ENCODE data around the gene OCEL1.
"Not testable (repeated sequence)": the region's sequence is repeated elsewhere in the genome, so short reads cannot be mapped to it uniquely, and the experiment has no call there.

The OCEL1 gene

GRCh38 chr19:17263712-17264640 lies 38.0 kb downstream of the OCEL1 start:
- H3K4me3 ChIP-seq (replicated peaks in 1 of 2; ENCODE audit: low read depth in 2 of 2, low read length in 2 of 2) = no peak overlapping the region
- TF ChIP-seq, protein P1, sequence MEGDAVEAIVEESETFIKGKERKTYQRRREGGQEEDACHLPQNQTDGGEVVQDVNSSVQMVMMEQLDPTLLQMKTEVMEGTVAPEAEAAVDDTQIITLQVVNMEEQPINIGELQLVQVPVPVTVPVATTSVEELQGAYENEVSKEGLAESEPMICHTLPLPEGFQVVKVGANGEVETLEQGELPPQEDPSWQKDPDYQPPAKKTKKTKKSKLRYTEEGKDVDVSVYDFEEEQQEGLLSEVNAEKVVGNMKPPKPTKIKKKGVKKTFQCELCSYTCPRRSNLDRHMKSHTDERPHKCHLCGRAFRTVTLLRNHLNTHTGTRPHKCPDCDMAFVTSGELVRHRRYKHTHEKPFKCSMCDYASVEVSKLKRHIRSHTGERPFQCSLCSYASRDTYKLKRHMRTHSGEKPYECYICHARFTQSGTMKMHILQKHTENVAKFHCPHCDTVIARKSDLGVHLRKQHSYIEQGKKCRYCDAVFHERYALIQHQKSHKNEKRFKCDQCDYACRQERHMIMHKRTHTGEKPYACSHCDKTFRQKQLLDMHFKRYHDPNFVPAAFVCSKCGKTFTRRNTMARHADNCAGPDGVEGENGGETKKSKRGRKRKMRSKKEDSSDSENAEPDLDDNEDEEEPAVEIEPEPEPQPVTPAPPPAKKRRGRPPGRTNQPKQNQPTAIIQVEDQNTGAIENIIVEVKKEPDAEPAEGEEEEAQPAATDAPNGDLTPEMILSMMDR (IDR thresholded peaks at IDR 0.05; ENCODE audit: low read depth, low read length) = no peak
- DNase-seq (ENCODE audit: low read depth in 2 of 2) = no peak

GRCh38 chr19:17264641-17264979 lies 38.6 kb downstream of the OCEL1 start, which contains the start of gene USHBP1:
Gene USHBP1, minus strand, starts transcription at chr19:17264745. Its CDS starts 446 bp downstream, at chr19:17264299.
- DNase-seq (ENCODE audit: low read depth in 2 of 2) = no peak
- TF ChIP-seq, protein P1 (IDR thresholded peaks at IDR 0.05; ENCODE audit: low read depth, low read length) = no peak
- H3K4me3 ChIP-seq (replicated peaks in 1 of 2; ENCODE audit: low read depth in 2 of 2, low read length in 2 of 2) = no peak within 1 kb of the TSS

GRCh38 chr19:17266026-17266425 lies 40.0 kb downstream of the OCEL1 start:
- TF ChIP-seq, protein P1 (IDR thresholded peaks at IDR 0.05; ENCODE audit: low read depth, low read length) = no peak
- no peak overlapping the region for H3K4me3 ChIP-seq (replicated peaks in 1 of 2; ENCODE audit: low read depth in 2 of 2, low read length in 2 of 2)
- DNase-seq (ENCODE audit: low read depth in 2 of 2) = no peak

GRCh38 chr19:17266589-17266974 lies 40.6 kb downstream of the OCEL1 start:
- DNase-seq (ENCODE audit: low read depth in 2 of 2) = no peak
- TF ChIP-seq, protein P1 (IDR thresholded peaks at IDR 0.05; ENCODE audit: low read depth, low read length) = no peak
- no peak overlapping the region for H3K4me3 ChIP-seq (replicated peaks in 1 of 2; ENCODE audit: low read depth in 2 of 2, low read length in 2 of 2)

- peak; percentile 99 for DNase-seq (ENCODE audit: low read depth in 2 of 2)
- peak within 1 kb of the TSS; percentile 90 to 97 for H3K4me3 ChIP-seq (replicated peaks in 1 of 2; ENCODE audit: low read depth in 2 of 2, low read length in 2 of 2)
- TF ChIP-seq, protein P1 (IDR thresholded peaks at IDR 0.05; ENCODE audit: low read depth, low read length) = no peak
Measured at GRCh38 chr19:17266975-17267788, 41.2 kb downstream of the OCEL1 start, which contains the start of gene BABAM1. Gene BABAM1, plus strand, starts transcription at chr19:17267443. Its CDS starts 1,364 bp downstream, at chr19:17268807.

- TF ChIP-seq, protein P1 (IDR thresholded peaks at IDR 0.05; ENCODE audit: low read depth, low read length) = no peak
- H3K4me3 ChIP-seq (replicated peaks in 1 of 2; ENCODE audit: low read depth in 2 of 2, low read length in 2 of 2) = no peak overlapping the region
- DNase-seq (ENCODE audit: low read depth in 2 of 2) = no peak
Measured at GRCh38 chr19:17268754-17269153, 42.7 kb downstream of the OCEL1 start.

DNA sequence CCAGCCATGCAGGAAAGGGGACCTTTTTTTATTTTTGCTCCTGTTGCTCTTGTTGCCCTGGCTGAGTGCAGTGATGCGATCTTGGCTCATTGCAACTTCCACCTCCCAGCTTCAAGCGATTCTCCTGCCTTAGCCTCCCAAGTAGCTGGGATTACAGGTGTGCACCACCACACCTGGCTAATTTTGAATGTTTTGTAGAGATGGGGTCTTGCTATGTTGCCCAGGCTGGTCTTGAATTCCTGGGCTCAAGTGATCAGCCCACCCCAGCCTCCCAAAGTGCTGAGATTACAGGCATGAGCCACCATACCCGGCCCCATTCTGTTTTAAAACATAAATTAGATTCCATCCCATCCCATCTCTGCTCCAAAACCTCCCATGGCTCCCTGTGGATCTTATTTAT lies 48.9 kb downstream of the OCEL1 start:
- DNase-seq (ENCODE audit: low read depth in 2 of 2); H3K4me3 ChIP-seq (replicated peaks in 1 of 2; ENCODE audit: low read depth in 2 of 2, low read length in 2 of 2): not testable (repeated sequence)
